ENCODE results near the gene OR51D1. TPM values are rescaled to one million over a fixed set of nuclear protein-coding genes. Genes with fewer than 3 reads are reported as not detected.

OR51D1 gene
- total and polyA plus RNA-seq, 2 of the 8 experiments (the other 6 are each of a cell fraction or from before 2014, with no cell fraction given) = not detected

GRCh38 chr11:4645974-4646373 is 8.7 kb downstream of the OR51D1 start:
- Histone ChIP-seq H4K91ac (replicated peaks; ENCODE audit: insufficient read length, low read length) (no peak overlapping the region), H4K8ac (ENCODE audit: extremely low read depth, insufficient read depth, low read length) (no peak overlapping the region), H4K5ac (ENCODE audit: insufficient read length, low read depth, low read length) (no peak overlapping the region), H3K4me2 (ENCODE audit: insufficient read depth in 1 of 2, low read depth in 2 of 2, low read length in 2 of 2) (no peak overlapping the region), H3K79me2 (ENCODE audit: control insufficient read depth in 1 of 2, insufficient read depth in 2 of 2, low read length in 2 of 2) (no peaks in the 10 kb centered on the region), H3K23ac (ENCODE audit: insufficient read length) (no peak overlapping the region), H3K4ac (replicated peaks; ENCODE audit: insufficient read length, low read depth, low read length) (no peak overlapping the region), H2BK120ac (replicated peaks; ENCODE audit: low read depth, low read length) (no peak overlapping the region), H3K79me1 (ENCODE audit: low read depth, low read length) (no peaks in the 10 kb centered on the region), H2BK20ac (ENCODE audit: low read length) (no peak overlapping the region), H2AK5ac (ENCODE audit: low read depth, low read length) (no peak overlapping the region), H2BK5ac (ENCODE audit: low read depth, low read length) (no peak overlapping the region), H3K36me3 (ENCODE audit: control insufficient read depth in 2 of 4, insufficient read depth in 4 of 4, low read length in 3 of 4) (no peaks in the 10 kb centered on the region), H3K9ac (replicated peaks in 1 of 4; ENCODE audit: extremely low read depth in 1 of 4, low read depth in 3 of 4, low read length in 3 of 4) (no peak overlapping the region), H2BK15ac (ENCODE audit: low read length) (no peak overlapping the region), H3K4me3 (ENCODE audit: extremely low read depth in 1 of 4, insufficient read depth in 2 of 4, low read depth in 3 of 4, low read length in 4 of 4) (no peak overlapping the region), H3K56ac (replicated peaks; ENCODE audit: insufficient read length, low read depth, low read length) (no peak overlapping the region), H3K27ac (ENCODE audit: low read depth, low read length) (no peak overlapping the region), H3K18ac (ENCODE audit: extremely low read depth, low read length) (no peak overlapping the region), H2BK12ac (ENCODE audit: low read depth, low read length) (no peak overlapping the region), H3K4me1 (replicated peaks in 1 of 4; ENCODE audit: control insufficient read depth in 3 of 4, insufficient read depth in 4 of 4, low read length in 3 of 4) (no peaks in the 10 kb centered on the region), H3K14ac (ENCODE audit: insufficient read length) (no peak overlapping the region), H3K27me3 (replicated peaks in 1 of 4; ENCODE audit: control insufficient read depth in 3 of 4, extremely low read depth in 1 of 4, insufficient read depth in 3 of 4, low read length in 3 of 4) (no peaks in the 10 kb centered on the region), H4K20me1 (replicated peaks in 1 of 2; ENCODE audit: control insufficient read depth in 1 of 2, insufficient read depth in 2 of 2, low read length in 2 of 2) (no peaks in the 10 kb centered on the region), H3K23me2 (ENCODE audit: low read depth, low read length) (no peaks in the 10 kb centered on the region), H3K9me3 (ENCODE audit: insufficient read depth in 2 of 2, low read depth in 1 of 2, low read length in 1 of 2) (no peaks in the 10 kb centered on the region), H2AFZ (ENCODE audit: low read length) (no peak overlapping the region)
- 98% methylated on average over 2 of the region's 2 CpGs; no CpG with 5 or more reads in 1 of the 2 experiments for WGBS, 2 experiments (ENCODE audit: extremely low coverage in 1 of 2, insufficient coverage in 1 of 2, insufficient read length in 1 of 2, insufficient replicate concordance in 2 of 2, low coverage in 1 of 2, low lambda C conversion rate in 2 of 2, missing lambda C conversion rate in 1 of 2)
- TF ChIP-seq, protein P1, sequence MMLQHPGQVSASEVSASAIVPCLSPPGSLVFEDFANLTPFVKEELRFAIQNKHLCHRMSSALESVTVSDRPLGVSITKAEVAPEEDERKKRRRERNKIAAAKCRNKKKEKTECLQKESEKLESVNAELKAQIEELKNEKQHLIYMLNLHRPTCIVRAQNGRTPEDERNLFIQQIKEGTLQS (IDR thresholded peaks at IDR 0.05; ENCODE audit: insufficient read depth, low read depth, low read length) = no peak
- no peak for TF ChIP-seq RFX5 (IDR thresholded peaks at IDR 0.05; ENCODE audit: borderline replicate concordance, low read depth, low read length)
- DNase-seq (ENCODE audit: low read depth in 1 of 2, low spot score in 2 of 2) (no peak), FAIRE-seq (no peak)
- ChIA-PET CTCF (ENCODE audit: partially characterized antibody) (interaction anchor here (5.4 kb wide), 1 partner anchor 9 kb away, joined by 30 read pairs; the partner anchor contains the start of gene OR51D1), POLR2A (ENCODE audit: partially characterized antibody) (no interaction called here)
